Ishikawa (cell line): Measurements from ENCODE around the gene IFI27L2.

ENCODE experiments used
- CEBPB ChIP-seq: IDR thresholded peaks from 2 replicates; pipeline ENCODE4 v1.6.1; 2012
- CREB1 ChIP-seq: IDR thresholded peaks from 2 replicates; pipeline ENCODE4 v1.6.1; 2012; ENCODE audit warnings: low read depth
- EGR1 ChIP-seq: IDR thresholded peaks from 2 replicates; pipeline ENCODE4 v1.6.1; 2012
- EP300 ChIP-seq: IDR thresholded peaks from 2 replicates; pipeline ENCODE4 v1.6.1; 2012; ENCODE audit warnings: borderline replicate concordance
- FOXM1 ChIP-seq: IDR thresholded peaks from 2 replicates; pipeline ENCODE4 v1.6.1; 2012; ENCODE audit warnings: low read depth, borderline replicate concordance
- NFIC ChIP-seq: IDR thresholded peaks from 2 replicates; pipeline ENCODE4 v1.6.1; 2012
- RAD21 ChIP-seq: IDR thresholded peaks from 2 replicates; pipeline ENCODE4 v1.6.1; 2012; ENCODE audit warnings: low read depth
- TAF1 ChIP-seq: IDR thresholded peaks from 2 replicates; pipeline ENCODE4 v1.6.1; 2012; ENCODE audit warnings: low read depth, mild to moderate bottlenecking
- TCF12 ChIP-seq: IDR thresholded peaks from 2 replicates; pipeline ENCODE4 v1.6.1; 2012; ENCODE audit warnings: low read depth
- TEAD4 ChIP-seq: IDR thresholded peaks from 2 replicates; pipeline ENCODE4 v1.6.1; 2012
- YY1 ChIP-seq: IDR thresholded peaks from 2 replicates; pipeline ENCODE4 v1.6.1; 2012; ENCODE audit warnings: low read depth
- ZBTB7A ChIP-seq: IDR thresholded peaks from 2 replicates; pipeline ENCODE4 v1.6.1; 2012; ENCODE audit warnings: low read depth
- TF ChIP-seq, protein P1 (sequence below): IDR thresholded peaks from 2 replicates; pipeline ENCODE4 v1.6.1; 2012
- TF ChIP-seq, protein P2 (sequence below): IDR thresholded peaks from 2 replicates; pipeline ENCODE4 v1.6.1; 2012; ENCODE audit warnings: low read depth, mild to moderate bottlenecking
- TF ChIP-seq, protein P3 (sequence below): IDR thresholded peaks from 2 replicates; pipeline ENCODE4 v1.6.1; 2012

Gene IFI27L2

DNA sequence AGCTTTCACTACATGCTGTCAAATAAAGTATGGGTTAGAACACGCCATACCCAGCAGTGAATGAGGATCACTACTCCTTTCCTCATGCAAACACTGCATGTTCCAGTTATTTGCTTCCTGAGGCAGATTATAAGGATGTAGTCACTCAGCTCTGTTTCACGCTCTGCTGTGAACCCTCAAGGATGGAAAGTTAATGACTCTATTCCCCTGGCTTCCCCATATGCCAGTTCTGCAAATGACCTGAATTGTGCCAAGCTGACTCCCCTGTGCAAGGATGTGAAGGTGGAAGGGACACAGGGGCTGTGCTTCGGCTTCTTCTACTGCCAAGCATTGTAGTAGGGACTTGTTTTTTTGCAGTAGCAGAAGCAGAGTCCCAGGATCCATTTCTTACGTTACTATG, 41.5 kb downstream of the IFI27L2 start:
- TF ChIP-seq NFIC (no peak), RAD21 (no peak), FOXM1 (no peak), YY1 (no peak), EGR1 (no peak)
- TF ChIP-seq, protein P1, sequence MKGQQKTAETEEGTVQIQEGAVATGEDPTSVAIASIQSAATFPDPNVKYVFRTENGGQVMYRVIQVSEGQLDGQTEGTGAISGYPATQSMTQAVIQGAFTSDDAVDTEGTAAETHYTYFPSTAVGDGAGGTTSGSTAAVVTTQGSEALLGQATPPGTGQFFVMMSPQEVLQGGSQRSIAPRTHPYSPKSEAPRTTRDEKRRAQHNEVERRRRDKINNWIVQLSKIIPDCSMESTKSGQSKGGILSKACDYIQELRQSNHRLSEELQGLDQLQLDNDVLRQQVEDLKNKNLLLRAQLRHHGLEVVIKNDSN = no peak
- TF ChIP-seq, protein P2, sequence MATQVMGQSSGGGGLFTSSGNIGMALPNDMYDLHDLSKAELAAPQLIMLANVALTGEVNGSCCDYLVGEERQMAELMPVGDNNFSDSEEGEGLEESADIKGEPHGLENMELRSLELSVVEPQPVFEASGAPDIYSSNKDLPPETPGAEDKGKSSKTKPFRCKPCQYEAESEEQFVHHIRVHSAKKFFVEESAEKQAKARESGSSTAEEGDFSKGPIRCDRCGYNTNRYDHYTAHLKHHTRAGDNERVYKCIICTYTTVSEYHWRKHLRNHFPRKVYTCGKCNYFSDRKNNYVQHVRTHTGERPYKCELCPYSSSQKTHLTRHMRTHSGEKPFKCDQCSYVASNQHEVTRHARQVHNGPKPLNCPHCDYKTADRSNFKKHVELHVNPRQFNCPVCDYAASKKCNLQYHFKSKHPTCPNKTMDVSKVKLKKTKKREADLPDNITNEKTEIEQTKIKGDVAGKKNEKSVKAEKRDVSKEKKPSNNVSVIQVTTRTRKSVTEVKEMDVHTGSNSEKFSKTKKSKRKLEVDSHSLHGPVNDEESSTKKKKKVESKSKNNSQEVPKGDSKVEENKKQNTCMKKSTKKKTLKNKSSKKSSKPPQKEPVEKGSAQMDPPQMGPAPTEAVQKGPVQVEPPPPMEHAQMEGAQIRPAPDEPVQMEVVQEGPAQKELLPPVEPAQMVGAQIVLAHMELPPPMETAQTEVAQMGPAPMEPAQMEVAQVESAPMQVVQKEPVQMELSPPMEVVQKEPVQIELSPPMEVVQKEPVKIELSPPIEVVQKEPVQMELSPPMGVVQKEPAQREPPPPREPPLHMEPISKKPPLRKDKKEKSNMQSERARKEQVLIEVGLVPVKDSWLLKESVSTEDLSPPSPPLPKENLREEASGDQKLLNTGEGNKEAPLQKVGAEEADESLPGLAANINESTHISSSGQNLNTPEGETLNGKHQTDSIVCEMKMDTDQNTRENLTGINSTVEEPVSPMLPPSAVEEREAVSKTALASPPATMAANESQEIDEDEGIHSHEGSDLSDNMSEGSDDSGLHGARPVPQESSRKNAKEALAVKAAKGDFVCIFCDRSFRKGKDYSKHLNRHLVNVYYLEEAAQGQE = no peak

DNA sequence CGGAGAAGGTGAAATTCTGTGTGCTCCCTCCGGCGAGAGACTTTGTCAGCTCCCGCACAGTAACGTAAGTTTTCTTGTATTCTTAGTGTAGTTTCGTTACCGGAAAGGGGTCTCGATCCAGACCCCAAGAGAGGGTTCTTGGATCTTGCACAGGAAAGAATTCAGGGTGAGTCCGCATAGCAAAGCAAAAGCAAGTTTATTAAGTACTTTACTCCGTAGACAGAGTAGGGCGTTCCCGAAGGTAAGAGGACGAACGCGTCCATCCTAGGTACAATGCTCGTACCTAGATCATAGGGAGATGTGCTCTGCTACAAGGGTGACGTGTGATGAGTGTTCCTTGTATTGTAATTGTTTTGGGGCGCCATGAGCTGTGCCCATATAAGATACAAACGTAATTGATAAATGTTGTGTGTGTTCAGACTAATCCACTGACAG, 48.0 kb downstream of the IFI27L2 start:
- TF ChIP-seq NFIC = no peak
- no peak for TF ChIP-seq TCF12

DNA sequence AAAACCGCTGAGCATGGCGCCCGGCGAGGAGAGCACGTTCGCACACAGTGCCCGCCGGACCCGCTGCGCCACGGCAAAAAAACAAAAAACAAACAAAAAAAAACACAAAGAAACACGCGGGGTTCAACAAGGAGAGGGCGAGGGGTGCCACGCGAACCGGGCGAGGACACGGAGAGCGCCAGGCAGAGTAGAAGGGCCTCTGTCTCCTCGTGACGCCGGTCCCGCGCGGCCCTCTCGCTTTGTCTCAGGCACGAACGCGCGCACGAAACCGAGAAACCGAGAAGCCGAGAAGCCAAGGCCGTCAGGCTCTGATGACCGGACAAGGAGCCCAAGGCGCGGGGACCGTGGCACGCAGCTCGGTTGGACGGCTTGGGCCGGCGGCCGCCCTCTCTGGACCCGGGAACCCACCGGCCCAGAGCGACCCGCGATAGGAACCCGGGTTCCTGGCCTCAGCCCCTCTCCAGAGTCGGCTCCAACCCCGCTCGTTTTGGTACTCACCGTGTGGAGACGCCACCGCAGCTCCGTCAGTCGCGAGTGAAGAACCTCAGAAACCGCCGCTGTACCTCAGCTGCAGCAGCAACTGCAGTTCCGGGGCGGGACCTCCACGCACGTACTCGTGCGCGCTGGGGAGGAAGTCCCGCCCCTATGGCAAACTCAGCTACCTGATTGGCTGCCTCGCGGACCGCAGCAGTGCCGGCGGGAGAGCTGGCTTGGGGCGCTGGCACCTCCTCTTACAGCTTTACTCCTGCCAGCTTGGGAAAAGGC, 48.6 kb downstream of the IFI27L2 start, which contains the start of the genes DDX24 and IFI27L1:
TSS of gene DDX24 (minus strand) at position 582 of the 765 bp plus-strand sequence. CDS start 1,460 bp downstream, outside the sequence.
TSS of gene IFI27L1 (plus strand) at position 690 of the 765 bp plus-strand sequence. CDS start 15,628 bp downstream, outside the sequence.
- TF ChIP-seq ZBTB7A (no peak), CREB1 (0 out of 2 replicates have a peak, but pooled peaks have one; percentile 28), YY1 (peak; percentile 78), TCF12 (peak; percentile 44; the same call in 1 of the 2 replicates), TEAD4 (no peak), RAD21 (no peak), NFIC (peak; percentile 33; the same call in 1 of the 2 replicates), TAF1 (peak; percentile 89)
- TF ChIP-seq, protein P3, sequence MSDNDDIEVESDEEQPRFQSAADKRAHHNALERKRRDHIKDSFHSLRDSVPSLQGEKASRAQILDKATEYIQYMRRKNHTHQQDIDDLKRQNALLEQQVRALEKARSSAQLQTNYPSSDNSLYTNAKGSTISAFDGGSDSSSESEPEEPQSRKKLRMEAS = peak; percentile 54; the same call in 1 of the 2 replicates

DNA sequence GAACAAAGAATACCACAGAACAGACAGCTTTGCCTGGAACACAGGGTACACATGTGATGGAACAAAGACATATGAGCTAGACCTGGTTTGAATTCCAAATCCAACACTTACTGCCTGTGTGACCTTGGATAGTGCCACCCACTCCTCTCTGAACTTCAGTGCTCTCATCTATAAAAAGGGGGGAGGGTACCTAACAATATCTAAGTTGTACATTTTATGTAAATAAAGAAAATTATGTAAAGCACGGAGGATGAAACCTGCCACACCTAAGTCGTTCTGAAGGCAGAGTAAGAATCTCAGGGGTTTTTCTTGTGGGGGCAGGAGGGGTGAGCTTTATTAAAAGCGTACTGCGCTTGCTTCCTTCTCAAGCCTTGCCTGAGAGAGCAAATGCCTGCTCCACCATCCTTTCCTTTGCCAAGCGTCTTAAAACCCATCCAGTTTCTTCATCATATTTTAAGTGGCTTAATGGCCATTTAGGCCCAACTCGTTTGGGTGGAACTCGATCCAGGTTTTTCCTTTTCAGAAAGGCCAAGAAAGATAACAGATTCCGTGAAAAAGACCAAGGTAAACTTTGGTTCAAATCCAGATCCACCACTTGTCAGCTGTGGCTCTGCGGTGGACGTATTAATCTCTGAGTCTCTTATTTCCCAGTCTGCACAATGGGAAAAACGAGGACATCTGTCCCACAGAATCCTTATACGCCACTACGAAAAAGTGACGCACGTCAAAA, 49.3 kb downstream of the IFI27L2 start:
- TF ChIP-seq, protein P2 = no peak
- TF ChIP-seq, protein P1 = no peak
- TF ChIP-seq FOXM1 (no peak), TCF12 (no peak), EP300 (no peak), YY1 (no peak), ZBTB7A (no peak), TAF1 (no peak), RAD21 (no peak), EGR1 (no peak), CREB1 (no peak), NFIC (no peak), TEAD4 (no peak), CEBPB (no peak)
- TF ChIP-seq, protein P3 = no peak

DNA sequence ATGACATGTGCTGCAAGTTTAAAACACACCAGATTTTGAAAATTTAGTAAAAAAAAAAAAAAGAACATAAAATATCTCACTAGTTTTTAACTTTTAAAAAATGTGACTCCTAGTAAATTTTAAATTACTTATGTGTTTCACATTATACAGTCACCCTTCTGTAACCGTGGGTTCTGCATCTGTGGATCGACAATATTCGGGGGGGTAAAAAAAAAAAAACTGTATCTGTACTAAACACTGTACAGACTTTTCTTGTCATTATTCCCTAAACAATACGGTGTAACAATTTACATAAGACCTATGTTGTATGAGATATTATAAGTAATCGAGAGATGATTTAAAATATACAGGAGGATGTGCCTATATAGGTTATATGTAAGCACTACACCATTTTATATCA, 51.6 kb downstream of the IFI27L2 start:
- TF ChIP-seq, protein P2 = no peak
- TF ChIP-seq, protein P1 = no peak
- no peak for TF ChIP-seq TEAD4
- TF ChIP-seq CEBPB = no peak
- no peak for TF ChIP-seq YY1
- TF ChIP-seq TCF12 = no peak
- no peak for TF ChIP-seq TAF1
